DOHH2 (cell line): ENCODE measurements around the gene WSCD2.

Experiments used
- H3F3A ChIP-seq: fragments of 200-600 bp; sonication (generic), shearing (Covaris generic); 2 replicates; pipeline ENCODE4 v1.6.0; 2016; ENCODE audit warnings: antibody characterized with exemption, mild to moderate bottlenecking; ENCODE audit not compliant: control insufficient read depth, insufficient read depth
- H3K27ac ChIP-seq: fragments of 200-600 bp; sonication (generic); 2 replicates; pipeline ENCODE4 v1.5.1; 2014; ENCODE audit warnings: low read depth, mild to moderate bottlenecking, low read length, moderate library complexity
- H3K27me3 ChIP-seq: fragments of 200-600 bp; sonication (generic); 2 replicates; pipeline ENCODE4 v1.6.1; 2014; ENCODE audit warnings: mild to moderate bottlenecking, low read length, mixed read lengths; ENCODE audit not compliant: control insufficient read depth
- H3K36me3 ChIP-seq: fragments of 200-600 bp; sonication (generic); 2 replicates; pipeline ENCODE4 v1.6.1; 2014; ENCODE audit warnings: mild to moderate bottlenecking, low read length, moderate library complexity, mixed read lengths; ENCODE audit not compliant: control insufficient read depth
- H3K4me1 ChIP-seq: fragments of 200-600 bp; sonication (generic); 2 replicates; pipeline ENCODE4 v1.6.1; 2014; ENCODE audit warnings: mild to moderate bottlenecking, low read length, mixed read lengths; ENCODE audit not compliant: control insufficient read depth
- H3K4me2 ChIP-seq: fragments of 200-600 bp; sonication (generic); 2 replicates; pipeline ENCODE4 v1.6.0; 2014; ENCODE audit warnings: mild to moderate bottlenecking, low read length, moderate library complexity
- H3K4me3 ChIP-seq: fragments of 200-600 bp; sonication (generic); 2 replicates; pipeline ENCODE4 v1.5.1; 2014; ENCODE audit warnings: mild to moderate bottlenecking, low read length, mixed read lengths
- H3K79me2 ChIP-seq: fragments of 200-600 bp; sonication (generic); 2 replicates; pipeline ENCODE4 v1.6.1; 2014; ENCODE audit warnings: mild to moderate bottlenecking, low read length, mixed read lengths; ENCODE audit not compliant: control insufficient read depth
- H3K9me2 ChIP-seq: fragments of 200-600 bp; sonication (generic); replicated peaks from 2 replicates; pipeline ENCODE4 v1.6.1; 2014; ENCODE audit warnings: mild to moderate bottlenecking, low read length, mixed read lengths; ENCODE audit not compliant: control insufficient read depth
- H3K9me3 ChIP-seq: fragments of 200-600 bp; sonication (generic); 2 replicates; pipeline ENCODE4 v1.6.1; 2014; ENCODE audit warnings: antibody characterized with exemption, low read length, mixed read lengths; ENCODE audit not compliant: control insufficient read depth, insufficient read depth
- H4K20me1 ChIP-seq: fragments of 200-600 bp; sonication (generic); 2 replicates; pipeline ENCODE4 v1.6.0; 2014; ENCODE audit warnings: low read depth, mild to moderate bottlenecking, antibody characterized with exemption, low read length, moderate library complexity; ENCODE audit not compliant: control insufficient read depth, insufficient read depth
- CTCF ChIP-seq: fragments of 200-600 bp; sonication (generic); IDR thresholded peaks from one replicate; pipeline ENCODE4 v1.5.1; 2014; ENCODE audit warnings: antibody characterized with exemption, mild to moderate bottlenecking, low read depth, low read length; ENCODE audit not compliant: poor library complexity, severe bottlenecking
- EZH2phosphoT487 ChIP-seq: fragments of 200-600 bp; sonication (generic); IDR thresholded peaks from 2 replicates; pipeline ENCODE4 v1.6.1; 2017; ENCODE audit warnings: borderline replicate concordance, mild to moderate bottlenecking, antibody characterized with exemption, low read length, moderate library complexity, mixed read lengths

WSCD2 gene

GRCh38 chr12:108247130-108247529 lies 118.0 kb downstream of the WSCD2 start:
- Histone ChIP-seq H3K9me2 (no peaks in the 10 kb centered on the region), H3K27ac (no peak overlapping the region), H3K4me3 (no peak overlapping the region), H3K4me1 (no peaks in the 10 kb centered on the region), H3K9me3 (no peaks in the 10 kb centered on the region), H3K79me2 (no peaks in the 10 kb centered on the region), H3K4me2 (no peak overlapping the region), H3K27me3 (no peaks in the 10 kb centered on the region), H4K20me1 (no peaks in the 10 kb centered on the region), H3K36me3 (no peaks in the 10 kb centered on the region), H3F3A (no peaks in the 10 kb centered on the region)
- no peak for TF ChIP-seq CTCF
- no peak for TF ChIP-seq EZH2phosphoT487

- no peak for TF ChIP-seq EZH2phosphoT487
- no peak for TF ChIP-seq CTCF
- H3K4me3 ChIP-seq: no peak overlapping the region
- no peaks in the 10 kb centered on the region for H3K27me3 ChIP-seq
Observed at GRCh38 chr12:108248011-108248410, 118.9 kb downstream of the WSCD2 start.

DNA sequence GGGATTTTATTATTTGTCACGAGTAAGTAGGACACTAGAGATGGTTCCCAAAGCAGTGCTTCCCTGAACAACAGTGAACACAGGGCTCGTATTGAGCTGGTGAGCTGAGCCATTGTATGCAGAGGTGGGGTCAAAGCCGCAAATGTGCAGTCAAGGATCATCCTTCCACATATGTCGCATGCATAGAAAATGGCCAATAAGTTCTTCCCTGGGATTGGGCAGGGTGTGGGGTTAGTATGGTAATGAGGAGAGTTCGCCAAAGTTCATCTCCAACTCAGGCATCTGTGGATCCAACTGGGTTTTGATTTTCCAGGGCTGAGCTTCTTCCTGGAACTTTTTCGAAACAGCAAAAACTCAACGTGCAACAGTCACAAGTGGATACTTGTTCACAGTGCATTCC lies 123.4 kb downstream of the WSCD2 start:
- H3K4me1 ChIP-seq: peaks cover 8% of the 10 kb centered on the region
- no peaks in the 10 kb centered on the region for H3K27me3 ChIP-seq
- H3K9me2 ChIP-seq: no peaks in the 10 kb centered on the region
- no peaks in the 10 kb centered on the region for H3K36me3 ChIP-seq
- H3K79me2 ChIP-seq: no peaks in the 10 kb centered on the region
- H3K4me3 ChIP-seq: no peak overlapping the region
- no peaks in the 10 kb centered on the region for H4K20me1 ChIP-seq
- H3K4me2 ChIP-seq: no peak overlapping the region
- H3F3A ChIP-seq: no peaks in the 10 kb centered on the region
- H3K27ac ChIP-seq: no peak overlapping the region
- no peak for TF ChIP-seq EZH2phosphoT487
- no peaks in the 10 kb centered on the region for H3K9me3 ChIP-seq

More at GRCh38 chr12:108248011-108248410, 118.9 kb downstream of the WSCD2 start:
- H3K36me3 ChIP-seq: no peaks in the 10 kb centered on the region
- H3K9me3 ChIP-seq: no peaks in the 10 kb centered on the region
- no peaks in the 10 kb centered on the region for H3F3A ChIP-seq
- H3K4me2 ChIP-seq: no peak overlapping the region
- peaks cover 2% of the 10 kb centered on the region for H3K4me1 ChIP-seq
- no peak overlapping the region for H3K27ac ChIP-seq
- no peaks in the 10 kb centered on the region for H3K79me2 ChIP-seq
- no peaks in the 10 kb centered on the region for H4K20me1 ChIP-seq
- H3K9me2 ChIP-seq: no peaks in the 10 kb centered on the region

GRCh38 chr12:108253540-108253939 lies 124.5 kb downstream of the WSCD2 start:
- H3K27me3 ChIP-seq: no peaks in the 10 kb centered on the region
- H3K4me3 ChIP-seq: no peak overlapping the region
- H4K20me1 ChIP-seq: no peaks in the 10 kb centered on the region
- H3K79me2 ChIP-seq: no peaks in the 10 kb centered on the region
- H3K9me3 ChIP-seq: no peaks in the 10 kb centered on the region
- no peaks in the 10 kb centered on the region for H3K9me2 ChIP-seq
- H3K27ac ChIP-seq: no peak overlapping the region
- H3K4me2 ChIP-seq: no peak overlapping the region
- H3K36me3 ChIP-seq: no peaks in the 10 kb centered on the region
- no peaks in the 10 kb centered on the region for H3F3A ChIP-seq
- TF ChIP-seq CTCF (no peak), EZH2phosphoT487 (no peak)
- peaks cover 8% of the 10 kb centered on the region for H3K4me1 ChIP-seq
